ENCODE results near the gene CRIM1.
A peak's percentile ranks its signal among the peaks of the same experiment; 100 is the strongest.

The CRIM1 gene

GRCh38 chr2:36550006-36550405 is 194.4 kb downstream of the CRIM1 start:
- Mint-ChIP-seq H3K9me3 (no peaks in the 10 kb centered on the region), H3K36me3 (peaks cover 24 to 55% of the 10 kb centered on the region in 2 donors), H3K27me3 (no peaks in the 10 kb centered on the region), H3K27ac (no peak overlapping the region), H3K4me1 (peaks cover 7 to 10% of the 10 kb centered on the region in 2 donors), H3K4me3 (no peak overlapping the region)
- ATAC-seq (replicated peaks) (no peak), DNase-seq (no peak)

DNA sequence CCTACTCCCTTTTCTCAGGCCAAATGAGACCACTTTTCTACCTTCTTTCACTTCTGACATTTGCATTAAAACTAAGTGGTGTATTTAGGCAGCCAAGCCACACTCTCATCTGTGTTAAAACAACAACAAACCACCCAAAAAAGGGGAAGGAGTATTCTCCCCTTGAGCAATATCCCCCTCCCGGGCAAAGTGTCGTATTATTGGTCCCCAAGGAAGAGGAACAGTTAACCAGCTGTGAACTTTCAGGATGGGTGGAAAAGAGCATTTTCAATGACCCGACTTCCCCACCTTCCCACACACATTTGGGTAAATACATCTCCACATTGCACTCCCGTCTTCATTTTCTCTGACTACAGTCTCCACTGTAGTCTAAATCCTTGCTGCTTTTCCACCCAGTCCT is 198.1 kb downstream of the CRIM1 start:
- peaks cover 18 to 44% of the 10 kb centered on the region in 2 donors for H3K36me3 Mint-ChIP-seq
- DNase-seq (no peak), ATAC-seq (replicated peaks) (peak; percentile 39 to 42)
- no peak overlapping the region for H3K27ac Mint-ChIP-seq
- H3K9me3 Mint-ChIP-seq: no peaks in the 10 kb centered on the region
- no peak overlapping the region for H3K4me3 Mint-ChIP-seq
- H3K4me1 Mint-ChIP-seq: peaks cover 9 to 10% of the 10 kb centered on the region in 2 donors
- no peaks in the 10 kb centered on the region for H3K27me3 Mint-ChIP-seq

DNA sequence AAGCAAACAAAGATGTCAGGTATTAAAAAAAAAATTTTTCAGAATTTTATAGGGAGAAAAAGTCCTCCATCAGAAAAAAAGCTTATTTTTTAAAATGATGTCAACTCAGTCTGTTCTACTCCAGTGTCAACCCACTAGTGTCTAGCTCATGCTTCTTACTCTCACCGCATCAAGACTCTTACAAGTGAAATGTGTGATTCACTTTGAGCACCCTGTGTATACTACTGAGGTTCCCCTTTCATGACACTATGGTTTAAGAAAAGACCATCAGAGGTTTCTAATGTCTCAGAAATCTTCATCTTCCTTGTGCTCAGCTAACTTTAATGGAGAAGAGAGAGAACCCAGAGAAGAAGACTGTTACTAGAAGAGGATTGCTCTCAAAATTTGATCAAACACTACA is 199.0 kb downstream of the CRIM1 start:
- Mint-ChIP-seq H3K27me3 (no peaks in the 10 kb centered on the region), H3K27ac (no peak overlapping the region), H3K36me3 (peaks cover 16 to 40% of the 10 kb centered on the region in 2 donors), H3K4me3 (no peak overlapping the region), H3K4me1 (peaks cover 6 to 10% of the 10 kb centered on the region in 2 donors), H3K9me3 (no peaks in the 10 kb centered on the region)
- peak; percentile 34 to 36 for ATAC-seq (replicated peaks)
- DNase-seq: no peak

GRCh38 chr2:36555789-36556188 is 200.2 kb downstream of the CRIM1 start:
- Mint-ChIP-seq H3K36me3 (peaks cover 14 to 40% of the 10 kb centered on the region in 2 donors), H3K4me1 (peaks cover 6 to 10% of the 10 kb centered on the region in 2 donors), H3K9me3 (no peaks in the 10 kb centered on the region), H3K4me3 (no peak overlapping the region), H3K27me3 (no peaks in the 10 kb centered on the region), H3K27ac (no peak overlapping the region)
- DNase-seq (no peak), ATAC-seq (replicated peaks) (no peak)

GRCh38 chr2:36556842-36557241 is 201.3 kb downstream of the CRIM1 start:
- DNase-seq: no peak
- H3K4me3 Mint-ChIP-seq: no peak overlapping the region

GRCh38 chr2:36559221-36559942 is 203.8 kb downstream of the CRIM1 start:
- peaks cover 19 to 40% of the 10 kb centered on the region in 2 donors for H3K36me3 Mint-ChIP-seq
- H3K4me1 Mint-ChIP-seq: peaks cover 0 to 3% of the 10 kb centered on the region in 2 donors
- no peak overlapping the region for H3K27ac Mint-ChIP-seq
- no peaks in the 10 kb centered on the region for H3K9me3 Mint-ChIP-seq
- DNase-seq (no peak), ATAC-seq (replicated peaks) (no peak)
- H3K4me3 Mint-ChIP-seq: no peak overlapping the region
- H3K27me3 Mint-ChIP-seq: no peaks in the 10 kb centered on the region

More at GRCh38 chr2:36556842-36557241, 201.3 kb downstream of the CRIM1 start:
- no peak for ATAC-seq (replicated peaks)
- peaks cover 6 to 10% of the 10 kb centered on the region in 2 donors for H3K4me1 Mint-ChIP-seq
- H3K27ac Mint-ChIP-seq: no peak overlapping the region
- no peaks in the 10 kb centered on the region for H3K27me3 Mint-ChIP-seq
- peaks cover 18 to 42% of the 10 kb centered on the region in 2 donors for H3K36me3 Mint-ChIP-seq
- H3K9me3 Mint-ChIP-seq: no peaks in the 10 kb centered on the region

DNA sequence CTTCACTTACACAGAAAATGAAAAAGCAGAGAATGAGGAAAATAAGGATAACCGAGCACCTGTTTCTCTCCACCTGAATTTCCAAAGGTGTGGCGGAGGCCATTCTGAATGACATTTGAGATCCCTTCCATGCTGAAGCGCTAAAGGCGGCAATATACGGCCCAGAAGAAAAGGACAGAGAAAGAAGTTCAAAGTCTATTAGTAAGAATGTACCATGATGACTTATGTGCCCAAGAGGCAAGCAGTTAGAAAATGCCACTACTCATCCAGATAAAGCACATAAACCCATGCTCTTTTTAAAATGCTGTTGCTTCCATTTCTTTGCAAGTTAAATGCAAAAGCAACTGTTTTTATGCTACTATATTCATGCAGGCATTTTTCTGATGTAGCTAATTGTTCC is 205.1 kb downstream of the CRIM1 start:
- no peaks in the 10 kb centered on the region for H3K9me3 Mint-ChIP-seq
- peaks cover 26 to 40% of the 10 kb centered on the region in 2 donors for H3K36me3 Mint-ChIP-seq
- H3K27me3 Mint-ChIP-seq: no peaks in the 10 kb centered on the region
- DNase-seq (no peak), ATAC-seq (replicated peaks) (no peak)
- H3K27ac Mint-ChIP-seq: no peak overlapping the region
- peaks cover 0 to 7% of the 10 kb centered on the region in 2 donors for H3K4me1 Mint-ChIP-seq
- no peak overlapping the region for H3K4me3 Mint-ChIP-seq

DNA sequence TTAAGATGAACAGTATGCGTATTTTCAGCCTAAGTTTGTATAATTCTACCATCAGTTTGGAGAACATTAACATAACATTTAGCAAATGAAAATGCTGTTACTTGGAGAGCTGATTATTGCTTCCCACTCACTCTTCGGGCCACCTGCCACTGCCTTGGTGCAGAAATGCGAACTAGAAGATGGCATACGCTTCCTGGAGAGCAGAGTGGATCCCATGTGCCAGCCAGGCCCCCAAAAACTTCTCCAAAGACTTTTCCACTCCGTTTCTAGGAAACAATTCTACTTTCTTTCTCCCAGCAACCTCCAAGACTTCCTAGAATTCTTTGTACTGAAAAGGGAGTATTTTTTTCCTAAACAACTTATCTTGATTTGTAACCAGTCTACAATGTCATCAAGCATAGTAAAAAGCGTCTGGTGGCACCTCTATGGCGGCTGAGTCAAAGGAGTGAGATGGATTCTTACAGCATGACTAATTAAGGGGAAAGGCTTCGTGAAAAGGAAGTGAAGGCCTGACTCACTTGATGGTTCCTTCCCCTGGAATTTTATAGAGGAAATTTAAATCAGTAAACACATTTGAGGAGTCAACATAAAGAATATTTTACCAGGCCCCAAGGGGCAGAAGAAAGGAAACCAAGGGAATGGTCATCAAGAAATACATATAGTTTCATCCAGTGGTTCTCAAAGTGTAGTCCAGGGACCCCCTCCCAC is 205.8 kb downstream of the CRIM1 start:
- H3K4me3 Mint-ChIP-seq: no peak overlapping the region
- H3K4me1 Mint-ChIP-seq: peaks cover 0 to 7% of the 10 kb centered on the region in 2 donors
- H3K27ac Mint-ChIP-seq: no peak overlapping the region
- H3K9me3 Mint-ChIP-seq: no peaks in the 10 kb centered on the region
- H3K36me3 Mint-ChIP-seq: peaks cover 29 to 46% of the 10 kb centered on the region in 2 donors
- no peaks in the 10 kb centered on the region for H3K27me3 Mint-ChIP-seq
- DNase-seq: no peak
- ATAC-seq (replicated peaks): no peak

GRCh38 chr2:36562240-36562639 is 206.7 kb downstream of the CRIM1 start:
- H3K36me3 Mint-ChIP-seq: peaks cover 35 to 55% of the 10 kb centered on the region in 2 donors
- no peaks in the 10 kb centered on the region for H3K9me3 Mint-ChIP-seq
- no peak overlapping the region for H3K4me3 Mint-ChIP-seq
- DNase-seq: no peak
- peaks cover 0 to 7% of the 10 kb centered on the region in 2 donors for H3K4me1 Mint-ChIP-seq
- H3K27ac Mint-ChIP-seq: no peak overlapping the region
- no peak for ATAC-seq (replicated peaks)
- no peaks in the 10 kb centered on the region for H3K27me3 Mint-ChIP-seq

DNA sequence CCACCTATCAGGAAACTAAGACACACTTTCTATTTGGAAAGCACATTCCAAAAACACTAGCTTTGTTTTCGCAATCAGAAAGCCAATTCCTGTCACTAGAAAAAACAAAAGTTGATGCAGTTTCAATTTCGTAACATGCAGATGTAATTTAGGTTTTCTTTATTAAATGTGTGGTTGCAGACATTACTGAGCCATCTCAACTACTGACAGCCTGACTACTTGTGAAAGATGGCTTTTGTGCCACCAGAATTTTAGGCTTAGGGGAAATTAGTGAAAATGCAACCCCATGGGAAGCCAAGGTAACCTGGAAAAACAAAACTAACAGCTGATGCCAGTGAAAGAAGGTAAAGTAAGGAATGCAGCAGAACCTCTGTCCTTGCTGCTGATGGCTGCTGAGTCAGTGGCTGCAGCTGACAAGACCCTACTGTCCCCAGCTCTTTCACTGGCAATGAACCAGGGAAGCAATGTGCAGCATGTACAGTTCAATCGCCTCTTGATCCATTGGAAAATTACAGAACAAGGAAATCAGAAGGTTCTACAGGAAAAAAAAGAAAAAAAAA is 207.5 kb downstream of the CRIM1 start:
- H3K4me3 Mint-ChIP-seq: no peak overlapping the region
- no peak for ATAC-seq (replicated peaks)
- no peaks in the 10 kb centered on the region for H3K27me3 Mint-ChIP-seq
- peaks cover 40 to 61% of the 10 kb centered on the region in 2 donors for H3K36me3 Mint-ChIP-seq
- DNase-seq: no peak
- no peak overlapping the region for H3K27ac Mint-ChIP-seq
- no peaks in the 10 kb centered on the region for H3K9me3 Mint-ChIP-seq
- H3K4me1 Mint-ChIP-seq: peaks cover 0 to 7% of the 10 kb centered on the region in 2 donors

GRCh38 chr2:36564377-36564930 is 208.9 kb downstream of the CRIM1 start:
- peaks cover 44 to 62% of the 10 kb centered on the region in 2 donors for H3K36me3 Mint-ChIP-seq

GRCh38 chr2:36565712-36566111 is 210.1 kb downstream of the CRIM1 start:
- DNase-seq: no peak
- no peaks in the 10 kb centered on the region for H3K27me3 Mint-ChIP-seq

More at GRCh38 chr2:36564377-36564930, 208.9 kb downstream of the CRIM1 start:
- H3K9me3 Mint-ChIP-seq: no peaks in the 10 kb centered on the region
- H3K27me3 Mint-ChIP-seq: no peaks in the 10 kb centered on the region
- DNase-seq: no peak
- peaks cover 0 to 7% of the 10 kb centered on the region in 2 donors for H3K4me1 Mint-ChIP-seq
- H3K27ac Mint-ChIP-seq: no peak overlapping the region
- no peak for ATAC-seq (replicated peaks)
- no peak overlapping the region for H3K4me3 Mint-ChIP-seq

DNA sequence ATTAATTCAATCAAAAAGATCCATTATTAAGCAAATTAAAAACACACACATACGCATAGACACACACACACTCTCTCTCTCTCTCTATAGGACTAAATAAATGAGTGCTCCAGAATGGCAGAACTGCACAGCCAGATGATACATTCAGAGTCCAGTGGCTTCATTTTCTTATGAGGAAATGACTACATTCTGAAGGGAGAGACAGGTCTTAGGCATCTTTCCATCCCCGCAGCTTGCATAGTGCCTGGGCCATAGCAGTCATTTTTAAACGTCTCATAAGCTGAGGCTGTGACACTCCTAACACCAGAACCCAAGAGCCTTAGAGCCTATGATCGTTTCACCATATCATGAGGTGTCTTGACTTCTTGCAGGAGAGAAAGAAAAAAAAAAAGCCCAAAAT is 211.3 kb downstream of the CRIM1 start:
- Mint-ChIP-seq H3K4me1 (peaks cover 0 to 7% of the 10 kb centered on the region in 2 donors), H3K4me3 (no peak overlapping the region), H3K27me3 (no peaks in the 10 kb centered on the region), H3K36me3 (peaks cover 44 to 59% of the 10 kb centered on the region in 2 donors), H3K9me3 (no peaks in the 10 kb centered on the region), H3K27ac (no peak overlapping the region)
- ATAC-seq (replicated peaks) (no peak), DNase-seq (no peak)

More at GRCh38 chr2:36565712-36566111, 210.1 kb downstream of the CRIM1 start:
- H3K9me3 Mint-ChIP-seq: no peaks in the 10 kb centered on the region
- H3K27ac Mint-ChIP-seq: no peak overlapping the region
- peaks cover 0 to 7% of the 10 kb centered on the region in 2 donors for H3K4me1 Mint-ChIP-seq
- peaks cover 42 to 59% of the 10 kb centered on the region in 2 donors for H3K36me3 Mint-ChIP-seq
- ATAC-seq (replicated peaks): no peak
- no peak overlapping the region for H3K4me3 Mint-ChIP-seq

GRCh38 chr2:36567711-36568408 is 212.3 kb downstream of the CRIM1 start:
- Mint-ChIP-seq H3K4me3 (no peak overlapping the region), H3K27me3 (no peaks in the 10 kb centered on the region), H3K4me1 (peaks cover 0 to 8% of the 10 kb centered on the region in 2 donors), H3K9me3 (no peaks in the 10 kb centered on the region), H3K36me3 (peaks cover 48 to 68% of the 10 kb centered on the region in 2 donors), H3K27ac (no peak overlapping the region)
- ATAC-seq (replicated peaks): no peak
- DNase-seq: no peak

Measured in stimulated activated naive B cell treated with anti-CD40 and anti-IgM and Interleukin-4, amounts not matched to agents 10 μg/mL and 1 μg/mL and 100 μg/mL, for 72 hours (primary cell).